Liver (tissue), 9 donors: ENCODE results near the gene CCDC91. TPM values are rescaled to one million over a fixed set of nuclear protein-coding genes. Genes with fewer than 3 reads are reported as not detected.

Experiments
- DNase-seq: peaks from one replicate; pipeline ENCODE4 v3.0.0-alpha.2; 2017; ENCODE audit warnings: low spot score
- H3K27ac ChIP-seq, 2 donors: one replicate each; pipeline ENCODE4 v1.7.0; 2013; ENCODE audit warnings: inconsistent platforms in 2 of 2, low read length in 2 of 2, control low read depth in 1 of 2, low read depth in 1 of 2, mild to moderate bottlenecking in 1 of 2
- H3K27me3 ChIP-seq, 4 donors: one replicate each; pipeline versions ENCODE4 v1.6.1 to v1.7.0; 2013; ENCODE audit warnings: low read length in 3 of 4, inconsistent platforms in 1 of 4, mild to moderate bottlenecking in 1 of 4, moderate library complexity in 1 of 4; ENCODE audit not compliant: control insufficient read depth in 4 of 4, insufficient read depth in 4 of 4
- H3K36me3 ChIP-seq, 4 donors: one replicate each; pipeline versions ENCODE4 v1.6.1 to v1.7.0; 2013; ENCODE audit warnings: low read length in 3 of 4, mild to moderate bottlenecking in 3 of 4, low read depth in 1 of 4, moderate library complexity in 1 of 4; ENCODE audit not compliant: control insufficient read depth in 4 of 4, insufficient read depth in 3 of 4
- H3K4me1 ChIP-seq, 4 donors: one replicate each; pipeline versions ENCODE4 v1.6.1 to v1.7.0; 2013; ENCODE audit warnings: low read length in 3 of 4, mild to moderate bottlenecking in 3 of 4, moderate library complexity in 1 of 4; ENCODE audit not compliant: control insufficient read depth in 4 of 4, insufficient read depth in 4 of 4
- H3K4me3 ChIP-seq, 3 donors: one replicate each; pipeline versions ENCODE4 v1.6.1 to v1.7.0; 2013; ENCODE audit warnings: low read length in 3 of 3, control low read depth in 1 of 3, low read depth in 1 of 3, mild to moderate bottlenecking in 1 of 3
- H3K9ac ChIP-seq, 2 donors: one replicate each; pipeline ENCODE4 v1.7.0; 2013; ENCODE audit warnings: low read length in 2 of 2, mild to moderate bottlenecking in 2 of 2, moderate library complexity in 2 of 2, control low read depth in 1 of 2, low read depth in 1 of 2
- H3K9me3 ChIP-seq, 4 donors: one replicate each; pipeline versions ENCODE4 v1.6.1 to v1.7.0; 2013; ENCODE audit warnings: low read length in 3 of 4; ENCODE audit not compliant: control insufficient read depth in 4 of 4
- EGR1 ChIP-seq, 2 donors: IDR thresholded peaks; 2 replicates each; pipeline ENCODE4 v1.6.1; 2016 to 2018; ENCODE audit warnings: antibody characterized with exemption in 2 of 2, low read depth in 2 of 2
- FOXA1 ChIP-seq: IDR thresholded peaks from 2 replicates; pipeline ENCODE4 v1.6.1; 2016; ENCODE audit warnings: antibody characterized with exemption
- GABPA ChIP-seq, 2 donors: IDR thresholded peaks in 1 of 2; conservative IDR thresholded peaks in 1 of 2; 2 replicates each; pipeline ENCODE4 v1.6.1; 2016; ENCODE audit warnings: antibody characterized with exemption in 2 of 2, mild to moderate bottlenecking in 1 of 2, moderate library complexity in 1 of 2
- HNF4A ChIP-seq, 2 donors: conservative IDR thresholded peaks; 2 replicates each; pipeline ENCODE4 v1.6.1; 2016; ENCODE audit warnings: antibody characterized with exemption in 2 of 2, mild to moderate bottlenecking in 2 of 2
- HNF4G ChIP-seq: IDR thresholded peaks from 2 replicates; pipeline ENCODE4 v1.6.1; 2016; ENCODE audit warnings: antibody characterized with exemption
- RAD21 ChIP-seq, 2 donors: IDR thresholded peaks; 2 replicates each; pipeline ENCODE4 v1.6.1; 2016; ENCODE audit warnings: antibody characterized with exemption in 2 of 2, mild to moderate bottlenecking in 2 of 2
- RXRA ChIP-seq, 2 donors: IDR thresholded peaks; 2 replicates each; pipeline ENCODE4 v1.6.1; 2017 to 2018; ENCODE audit warnings: antibody characterized with exemption in 2 of 2, mild to moderate bottlenecking in 1 of 2
- SP1 ChIP-seq: IDR thresholded peaks from 2 replicates; pipeline ENCODE4 v1.6.1; 2018; ENCODE audit warnings: antibody characterized with exemption, mild to moderate bottlenecking
- TAF1 ChIP-seq: conservative IDR thresholded peaks from 2 replicates; pipeline ENCODE4 v1.6.1; 2016; ENCODE audit warnings: antibody characterized with exemption, mild to moderate bottlenecking
- YY1 ChIP-seq: IDR thresholded peaks from 2 replicates; pipeline ENCODE4 v1.6.1; 2016; ENCODE audit warnings: antibody characterized with exemption, mild to moderate bottlenecking
- WGBS: extraction: QIAGEN DNeasy Blood & Tissue Kit; methylation state at CpG from one replicate; pipeline ENCODE4 v1.1.7; 2013; 5-methylcytosine and 5-hydroxymethylcytosine counted together
- polyA plus RNA-seq, 2 donors: library from polyadenylated mRNA; stranded (reverse) in 1 of 2; unstranded in 1 of 2; fragments of 200-250 nt in 1 of 2; fragments of >200 nt in 1 of 2; fragmentation: Nextera tagmentation in 1 of 2; extraction: Ambion mirVana in 1 of 2; gene quantifications; one replicate each; pipeline versions ENCODE4 v1.2.1 to v1.2.3, GENCODE V29; 2013 to 2015
- total RNA-seq, 2 donors: library from RNA; depleted of rRNA; stranded (reverse); fragments of >200 nt; gene quantifications; one replicate each; pipeline ENCODE4 v1.2.3, GENCODE V29; 2014
- TF ChIP-seq, protein P1 (sequence below): IDR thresholded peaks from 2 replicates; pipeline ENCODE4 v1.6.1; 2016; ENCODE audit warnings: antibody characterized with exemption
- TF ChIP-seq, protein P2 (sequence below): IDR thresholded peaks from 2 replicates; pipeline ENCODE4 v1.6.1; 2016; ENCODE audit warnings: antibody characterized with exemption, mild to moderate bottlenecking
- TF ChIP-seq, protein P3 (sequence below): IDR thresholded peaks from 2 replicates; pipeline ENCODE4 v1.6.1; 2016; ENCODE audit warnings: antibody characterized with exemption
- donor health status: healthy.
- donor health status: healthy.
- donor health status: healthy.
- donor health status: healthy.
- donor health status: healthy.

The CCDC91 gene
- total and polyA plus RNA-seq, 4 donors, result 8.4 to 29.0 (median 15.1) TPM

DNA sequence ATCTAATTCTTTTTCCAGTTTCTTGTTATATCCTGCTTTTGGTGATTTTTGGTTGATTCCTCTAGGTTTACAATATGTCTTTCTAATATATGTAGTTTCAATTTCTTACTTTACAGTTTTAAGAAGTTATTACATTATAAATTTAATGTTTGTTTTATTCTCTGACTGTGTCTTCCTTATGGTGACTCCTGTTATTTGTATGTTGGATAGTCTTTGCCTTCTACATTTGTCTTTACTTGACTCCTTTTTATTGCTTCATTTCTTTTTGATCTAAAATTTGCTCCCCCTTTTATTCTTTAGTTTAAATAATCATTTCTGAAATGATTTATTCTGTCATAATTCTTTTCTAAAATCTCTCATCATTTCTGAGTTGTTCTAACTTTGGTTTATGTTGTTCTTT, 125.8 kb downstream of the CCDC91 start:
- TF ChIP-seq GABPA (IDR thresholded peaks at IDR 0.05 in 1 of 2, conservative IDR thresholded peaks at IDR 0.05 in 1 of 2) (no peak), HNF4G (no peak), HNF4A (conservative IDR thresholded peaks at IDR 0.05) (no peak), YY1 (no peak)
- TF ChIP-seq, protein P1, sequence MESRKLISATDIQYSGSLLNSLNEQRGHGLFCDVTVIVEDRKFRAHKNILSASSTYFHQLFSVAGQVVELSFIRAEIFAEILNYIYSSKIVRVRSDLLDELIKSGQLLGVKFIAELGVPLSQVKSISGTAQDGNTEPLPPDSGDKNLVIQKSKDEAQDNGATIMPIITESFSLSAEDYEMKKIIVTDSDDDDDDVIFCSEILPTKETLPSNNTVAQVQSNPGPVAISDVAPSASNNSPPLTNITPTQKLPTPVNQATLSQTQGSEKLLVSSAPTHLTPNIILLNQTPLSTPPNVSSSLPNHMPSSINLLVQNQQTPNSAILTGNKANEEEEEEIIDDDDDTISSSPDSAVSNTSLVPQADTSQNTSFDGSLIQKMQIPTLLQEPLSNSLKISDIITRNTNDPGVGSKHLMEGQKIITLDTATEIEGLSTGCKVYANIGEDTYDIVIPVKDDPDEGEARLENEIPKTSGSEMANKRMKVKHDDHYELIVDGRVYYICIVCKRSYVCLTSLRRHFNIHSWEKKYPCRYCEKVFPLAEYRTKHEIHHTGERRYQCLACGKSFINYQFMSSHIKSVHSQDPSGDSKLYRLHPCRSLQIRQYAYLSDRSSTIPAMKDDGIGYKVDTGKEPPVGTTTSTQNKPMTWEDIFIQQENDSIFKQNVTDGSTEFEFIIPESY, result no peak
- TF ChIP-seq, protein P2, sequence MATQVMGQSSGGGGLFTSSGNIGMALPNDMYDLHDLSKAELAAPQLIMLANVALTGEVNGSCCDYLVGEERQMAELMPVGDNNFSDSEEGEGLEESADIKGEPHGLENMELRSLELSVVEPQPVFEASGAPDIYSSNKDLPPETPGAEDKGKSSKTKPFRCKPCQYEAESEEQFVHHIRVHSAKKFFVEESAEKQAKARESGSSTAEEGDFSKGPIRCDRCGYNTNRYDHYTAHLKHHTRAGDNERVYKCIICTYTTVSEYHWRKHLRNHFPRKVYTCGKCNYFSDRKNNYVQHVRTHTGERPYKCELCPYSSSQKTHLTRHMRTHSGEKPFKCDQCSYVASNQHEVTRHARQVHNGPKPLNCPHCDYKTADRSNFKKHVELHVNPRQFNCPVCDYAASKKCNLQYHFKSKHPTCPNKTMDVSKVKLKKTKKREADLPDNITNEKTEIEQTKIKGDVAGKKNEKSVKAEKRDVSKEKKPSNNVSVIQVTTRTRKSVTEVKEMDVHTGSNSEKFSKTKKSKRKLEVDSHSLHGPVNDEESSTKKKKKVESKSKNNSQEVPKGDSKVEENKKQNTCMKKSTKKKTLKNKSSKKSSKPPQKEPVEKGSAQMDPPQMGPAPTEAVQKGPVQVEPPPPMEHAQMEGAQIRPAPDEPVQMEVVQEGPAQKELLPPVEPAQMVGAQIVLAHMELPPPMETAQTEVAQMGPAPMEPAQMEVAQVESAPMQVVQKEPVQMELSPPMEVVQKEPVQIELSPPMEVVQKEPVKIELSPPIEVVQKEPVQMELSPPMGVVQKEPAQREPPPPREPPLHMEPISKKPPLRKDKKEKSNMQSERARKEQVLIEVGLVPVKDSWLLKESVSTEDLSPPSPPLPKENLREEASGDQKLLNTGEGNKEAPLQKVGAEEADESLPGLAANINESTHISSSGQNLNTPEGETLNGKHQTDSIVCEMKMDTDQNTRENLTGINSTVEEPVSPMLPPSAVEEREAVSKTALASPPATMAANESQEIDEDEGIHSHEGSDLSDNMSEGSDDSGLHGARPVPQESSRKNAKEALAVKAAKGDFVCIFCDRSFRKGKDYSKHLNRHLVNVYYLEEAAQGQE, result no peak
- no peak for DNase-seq
- Histone ChIP-seq H3K27ac (no peak overlapping the region), H3K9ac (no peak overlapping the region), H3K9me3 (peaks cover 0 to 10% (median 2%) of the 10 kb centered on the region in 4 donors), H3K4me3 (no peak overlapping the region), H3K4me1 (no peaks in the 10 kb centered on the region), H3K36me3 (peaks cover 0 to 9% (median 3%) of the 10 kb centered on the region in 4 donors), H3K27me3 (no peaks in the 10 kb centered on the region)

DNA sequence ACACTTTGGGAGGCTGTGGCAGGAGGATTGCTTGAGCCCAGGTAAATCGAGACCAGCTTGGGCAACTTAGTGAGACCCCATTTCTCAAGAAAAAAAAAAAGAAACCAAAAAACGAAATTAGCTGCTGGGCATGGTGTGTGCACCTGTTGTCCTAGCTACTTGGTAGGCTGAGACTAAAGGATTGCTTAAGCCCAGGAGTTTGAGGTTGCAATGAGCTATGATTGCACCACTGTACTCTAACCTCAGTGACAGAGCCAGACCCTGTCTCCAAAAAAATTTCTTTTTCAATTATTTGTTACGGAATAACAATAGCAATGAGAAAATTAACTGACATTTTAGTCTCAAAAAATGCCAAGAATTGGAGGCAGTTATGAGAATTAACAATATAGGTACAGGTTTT, 128.0 kb downstream of the CCDC91 start:
- Histone ChIP-seq H3K9me3 (peaks cover 0 to 10% (median 2%) of the 10 kb centered on the region in 4 donors), H3K36me3 (peaks cover 0 to 7% (median 3%) of the 10 kb centered on the region in 4 donors), H3K9ac (no peak overlapping the region), H3K4me1 (no peaks in the 10 kb centered on the region), H3K27me3 (no peaks in the 10 kb centered on the region), H3K4me3 (no peak overlapping the region), H3K27ac (no peak overlapping the region)
- TF ChIP-seq SP1 (no peak), HNF4A (conservative IDR thresholded peaks at IDR 0.05) (peak in 1 of 2 donors; percentile 14), FOXA1 (no peak), YY1 (no peak)
- TF ChIP-seq, protein P3, sequence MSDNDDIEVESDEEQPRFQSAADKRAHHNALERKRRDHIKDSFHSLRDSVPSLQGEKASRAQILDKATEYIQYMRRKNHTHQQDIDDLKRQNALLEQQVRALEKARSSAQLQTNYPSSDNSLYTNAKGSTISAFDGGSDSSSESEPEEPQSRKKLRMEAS, result no peak
- no peak for DNase-seq
- WGBS, result 77% methylated on average over 3 of the region's 3 CpGs

DNA sequence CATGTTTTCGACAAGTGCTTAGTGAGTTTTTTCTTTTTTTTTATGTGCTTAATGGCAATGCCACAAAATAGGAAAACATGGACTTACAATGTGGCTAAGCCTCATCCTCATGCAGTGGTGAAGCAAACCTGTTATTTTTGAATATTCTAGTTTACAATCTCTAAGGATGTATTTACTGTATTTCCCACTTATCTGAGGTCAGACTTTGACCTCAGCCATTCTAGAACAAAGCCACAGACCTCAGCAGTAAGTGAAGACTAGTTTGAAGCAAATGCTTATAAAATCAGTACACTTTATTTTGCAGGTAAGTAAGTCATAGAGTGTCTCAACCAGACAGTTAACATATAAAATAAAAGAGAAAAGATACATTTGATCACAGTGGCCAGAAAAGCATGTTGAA, 130.1 kb downstream of the CCDC91 start:
- peaks cover 0 to 8% (median 2%) of the 10 kb centered on the region in 4 donors for H3K9me3 ChIP-seq
- H3K27ac ChIP-seq, result no peak overlapping the region
- no peak overlapping the region for H3K4me3 ChIP-seq
- peaks cover 0 to 4% (median 2%) of the 10 kb centered on the region in 4 donors for H3K36me3 ChIP-seq
- no peak for DNase-seq
- no peak overlapping the region for H3K9ac ChIP-seq
- TF ChIP-seq RXRA (IDR thresholded peaks at IDR 0.05) (no peak), TAF1 (no peak), GABPA (IDR thresholded peaks at IDR 0.05 in 1 of 2, conservative IDR thresholded peaks at IDR 0.05 in 1 of 2) (no peak), RAD21 (IDR thresholded peaks at IDR 0.05) (no peak), HNF4G (no peak), EGR1 (IDR thresholded peaks at IDR 0.05; ENCODE audit: low read depth in 2 of 2) (no peak)
- TF ChIP-seq, protein P3, result no peak
- TF ChIP-seq, protein P1, result no peak
- TF ChIP-seq, protein P2, result no peak
- H3K27me3 ChIP-seq, result no peaks in the 10 kb centered on the region
- WGBS, result 89% methylated on average over 1 of the region's 1 CpG
- no peaks in the 10 kb centered on the region for H3K4me1 ChIP-seq
